K562 (cell line): ENCODE results near the gene CEP128. TPM values are rescaled to one million over a fixed set of nuclear protein-coding genes. Genes with fewer than 3 reads are reported as not detected.

Experiments
- ATAC-seq: fragments of 200-7000 bp; cut with Tn5 transposase; 3 replicates; pipeline ENCODE4 v1.9.1; 2020; ENCODE audit warnings: moderate library complexity
- BruUV-seq: library from RNA; stranded (reverse); fragments of 400-500 nt; replicated peaks from 2 replicates; lab custom pipeline; 2021; lab: Mats Ljungman, UMichigan
- CTCF ChIA-PET: fragments of 300-600 bp; formaldehyde crosslinking; extraction: SDS; loops from one replicate; lab custom pipeline; 2021; ENCODE audit warnings: low intra/inter-chr PET ratio; lab: Yijun Ruan, JAX
- POLR2A ChIA-PET: fragments of 300-600, 350-650 bp; sonication (Branson Sonifier 250); formaldehyde crosslinking; extraction: SDS; loops from one replicate; lab custom pipeline; 2021; ENCODE audit warnings: antibody characterized with exemption, inconsistent platforms; lab: Yijun Ruan, JAX
- DNase-seq, 4 experiments: peaks; one replicate each; pipeline versions ENCODE4 v3.0.0 to v3.0.0-alpha.2; 2011 to 2018; ENCODE audit warnings: low spot score in 3 of 4, mixed read lengths in 3 of 4; ENCODE audit errors: extremely low read depth in 1 of 4
- FAIRE-seq: peaks from 2 replicates; lab custom pipeline; 2011; peaks lifted over from hg19 to GRCh38; lab: Jason Lieb, UNC
- H2AFZ ChIP-seq: 2 replicates; pipeline ENCODE4 v1.6.0; 2011; ENCODE audit warnings: low read depth, low read length, control low read depth, inconsistent platforms
- H3K27ac ChIP-seq: fragments of 200-600 bp; 3 replicates; pipeline ENCODE4 v1.8.0; 2011; ENCODE audit warnings: low read depth, mild to moderate bottlenecking, control low read depth, inconsistent platforms, low read length, moderate library complexity, mixed read lengths; ENCODE audit errors: extremely low read depth
- H3K27me3 ChIP-seq, 2 experiments: fragments of 300-600 bp in 1 of 2; 2 replicates in 1 of 2; 3 replicates in 1 of 2; pipeline versions ENCODE4 v1.6.0 to v1.8.0; 2011; ENCODE audit warnings: inconsistent platforms in 2 of 2, low read length in 2 of 2, mild to moderate bottlenecking in 1 of 2, mixed read lengths in 1 of 2, moderate library complexity in 1 of 2; ENCODE audit not compliant: control insufficient read depth in 2 of 2, insufficient read depth in 2 of 2
- H3K36me3 ChIP-seq: fragments of 300-600 bp; 3 replicates; pipeline ENCODE4 v1.8.0; 2011; ENCODE audit warnings: mild to moderate bottlenecking, low read length, inconsistent platforms; ENCODE audit not compliant: control insufficient read depth, insufficient read depth
- H3K4me1 ChIP-seq, 2 experiments: fragments of 200-600 bp in 1 of 2; replicated peaks in 1 of 2; 2 replicates in 1 of 2; 3 replicates in 1 of 2; pipeline versions ENCODE4 v1.5.1 to v1.8.0; 2011; ENCODE audit warnings: inconsistent platforms in 2 of 2, low read length in 2 of 2, mild to moderate bottlenecking in 1 of 2, mixed read lengths in 1 of 2, moderate library complexity in 1 of 2; ENCODE audit not compliant: control insufficient read depth in 2 of 2, insufficient read depth in 2 of 2
- H3K4me2 ChIP-seq: 2 replicates; pipeline ENCODE4 v1.6.1; 2011; ENCODE audit warnings: low read length, control low read depth, inconsistent platforms, mixed read lengths; ENCODE audit not compliant: insufficient read depth
- H3K4me3 ChIP-seq: fragments of 200-600 bp; sonication (generic), shearing (Covaris generic); 2 replicates; pipeline ENCODE4 v1.5.1; 2016; ENCODE audit warnings: control low read depth, inconsistent platforms
- H3K79me2 ChIP-seq: fragments of 200-600 bp; 3 replicates; pipeline ENCODE4 v1.8.0; 2011; ENCODE audit warnings: low read length, inconsistent platforms; ENCODE audit not compliant: control insufficient read depth, insufficient read depth
- H3K9ac ChIP-seq, 2 experiments: 2 replicates each; pipeline versions ENCODE4 v1.6.0 to v1.6.1; 2011; ENCODE audit warnings: low read depth in 2 of 2, low read length in 2 of 2, control low read depth in 1 of 2, inconsistent platforms in 1 of 2, mild to moderate bottlenecking in 1 of 2, mixed read lengths in 1 of 2; ENCODE audit not compliant: insufficient read depth in 1 of 2
- H3K9me1 ChIP-seq: one replicate; pipeline ENCODE4 v1.6.0; 2011; ENCODE audit warnings: inconsistent platforms, mild to moderate bottlenecking, low read length, moderate library complexity; ENCODE audit not compliant: control insufficient read depth, insufficient read depth
- H3K9me3 ChIP-seq: replicated peaks from 2 replicates; pipeline ENCODE4 v1.5.1; 2011; ENCODE audit warnings: low read depth, low read length, inconsistent platforms; ENCODE audit not compliant: control insufficient read depth, insufficient read depth
- H4K20me1 ChIP-seq: replicated peaks from 2 replicates; pipeline ENCODE4 v1.6.1; 2011; ENCODE audit warnings: low read length, inconsistent platforms, mixed read lengths; ENCODE audit not compliant: control insufficient read depth, insufficient read depth
- ELK3 ChIP-seq: fragments of 450-650 bp; formaldehyde crosslinking; IDR thresholded peaks from 2 replicates; pipeline ENCODE4 v1.4.0; 2020; ENCODE audit warnings: mild to moderate bottlenecking
- RBFOX2 ChIP-seq: fragments of 200-400 bp; formaldehyde crosslinking; IDR thresholded peaks from 2 replicates; pipeline ENCODE4 v1.6.1; 2017; ENCODE audit warnings: low read depth, mild to moderate bottlenecking, low read length, moderate library complexity
- SRSF7 ChIP-seq: fragments of 200-400 bp; formaldehyde crosslinking; optimal IDR thresholded peaks from 2 replicates; pipeline ENCODE3; 2017; ENCODE audit warnings: mild to moderate bottlenecking, low read depth, low read length
- THRB ChIP-seq: fragments of 450-650 bp; formaldehyde crosslinking; conservative IDR thresholded peaks from 2 replicates; pipeline ENCODE4 v1.4.0; 2022; ENCODE audit warnings: mild to moderate bottlenecking, missing genetic modification characterization
- WGBS: fragments of 100-300 bp; shearing (Covaris generic); methylation state at CpG from one replicate; pipeline ENCODE4 v1.1.6; 2016; ENCODE audit warnings: low coverage, mixed read lengths; ENCODE audit not compliant: insufficient coverage; ENCODE audit errors: missing lambda C conversion rate; 5-methylcytosine and 5-hydroxymethylcytosine counted together
- in situ Hi-C: fragments of 300-500 bp; cut with MboI; formaldehyde crosslinking; loops from 4 replicates; pipeline ENCODE4 v1.15.0; 2018; ENCODE audit warnings: inconsistent platforms, mixed read lengths
- intact Hi-C: fragments of 100-400 bp; cut with micrococcal nuclease; formaldehyde crosslinking; loops from 2 replicates; pipeline ENCODE4 v1.14.2; 2022
- polyA plus RNA-seq, 8 experiments: library from polyadenylated mRNA; depleted of rRNA in 4 of 8; stranded (reverse) in 5 of 8; unstranded in 3 of 8; fragments of >200 nt; fragmentation: Nextera tagmentation in 2 of 8; fragmentation: Illumina TruSeq in 1 of 8; extraction: Ambion mirVana in 2 of 8; extraction: Trizol in 1 of 8; gene quantifications; 2 replicates each; pipeline versions ENCODE4 v1.2.1 to v1.2.3, GENCODE V29; 2011 to 2014; ENCODE audit warnings: inconsistent platforms in 1 of 8, missing spikeins in 1 of 8
- total RNA-seq, 7 experiments: library from RNA; depleted of rRNA in 6 of 7; stranded (reverse); fragments of >200 nt in 6 of 7; fragmentation: Illumina TruSeq in 2 of 7; extraction: Trizol in 2 of 7; gene quantifications; 2 replicates each; pipeline versions ENCODE4 v1.2.1 to v1.2.3, GENCODE V29; 2011 to 2021; ENCODE audit warnings: low replicate concordance in 1 of 7

CEP128 gene
- total and polyA plus RNA-seq, 9 of the 15 experiments (the other 6 are each of a cell fraction or from before 2014, with no cell fraction given) = 2.3 to 9.2 (median 4.6) TPM

- POLR2A ChIA-PET = no interaction called here
- Histone ChIP-seq H3K9me1 (no peaks in the 10 kb centered on the region), H2AFZ (no peak overlapping the region), H3K9me3 (no peaks in the 10 kb centered on the region), H4K20me1 (no peaks in the 10 kb centered on the region), H3K27ac (no peak overlapping the region), H3K4me2 (no peak overlapping the region), H3K4me3 (no peak overlapping the region), H3K9ac (no peak overlapping the region), H3K36me3 (0 out of 3 replicates have a peak, but pooled peaks cover 2% of the 10 kb centered on the region), H3K4me1 (no peaks in the 10 kb centered on the region), H3K79me2 (no peaks in the 10 kb centered on the region)
- no peak for FAIRE-seq
- WGBS = 81% methylated on average over 3 of the region's 4 CpGs
- CTCF ChIA-PET = no interaction called here
- no peak for ATAC-seq
- in situ Hi-C loops = no loop called here
- intact Hi-C loops = no loop called here
- no peak for TF ChIP-seq RBFOX2
- TF ChIP-seq, all 486 proteins: peak for 0
- BruUV-seq = no TSS peak
- H3K27me3 ChIP-seq = no peaks in the 10 kb centered on the region
- DNase-seq = no peak
These were observed 34.6 kb downstream of the CEP128 start for GRCh38 chr14:80906946-80907345.

GRCh38 chr14:80906336-80906735 is 35.2 kb downstream of the CEP128 start:
- BruUV-seq = no TSS peak
- 0 out of 3 replicates have a peak, but pooled peaks cover 2% of the 10 kb centered on the region for H3K36me3 ChIP-seq
- H4K20me1 ChIP-seq = no peaks in the 10 kb centered on the region
- ATAC-seq (no peak), DNase-seq (no peak), FAIRE-seq (no peak)
- no peaks in the 10 kb centered on the region for H3K9me3 ChIP-seq
- no peak overlapping the region for H2AFZ ChIP-seq
- no peaks in the 10 kb centered on the region for H3K27me3 ChIP-seq
- no peaks in the 10 kb centered on the region for H3K4me1 ChIP-seq
- in situ Hi-C loops (no loop called here), intact Hi-C loops (no loop called here)
- no peak overlapping the region for H3K4me2 ChIP-seq
- H3K4me3 ChIP-seq = no peak overlapping the region
- H3K79me2 ChIP-seq = no peaks in the 10 kb centered on the region
- H3K9ac ChIP-seq = no peak overlapping the region
- no peak overlapping the region for H3K27ac ChIP-seq
- POLR2A ChIA-PET = no interaction called here
- WGBS = 89% methylated on average over 1 of the region's 1 CpG
- CTCF ChIA-PET = no interaction called here
- TF ChIP-seq SRSF7 (no peak), ELK3 (no peak), THRB (no peak)
- no peaks in the 10 kb centered on the region for H3K9me1 ChIP-seq
